ENCODE data around the gene COBL.

- TF ChIP-seq TAF1 (IDR thresholded peaks at IDR 0.05; ENCODE audit: borderline replicate concordance, insufficient read depth, low read length) (no peak), REST (IDR thresholded peaks at IDR 0.05; ENCODE audit: insufficient read depth in 1 of 2, low read depth in 2 of 2, low read length in 2 of 2) (no peak)
These were observed 55.3 kb downstream of the COBL start for GRCh38 chr7:51261117-51261835.

Data from PFSK-1 (cell line).